Lung (tissue), 12 donors: ENCODE data around the gene ARHGAP22. TPM values are rescaled to one million over a fixed set of nuclear protein-coding genes. Genes with fewer than 3 reads are reported as not detected.

Source experiments
- ATAC-seq: fragments of 200-7000 bp; cut with Tn5 transposase; one replicate; pipeline ENCODE4 v1.9.1; 2020; ENCODE audit warnings: moderate number of reproducible peaks; ENCODE audit not compliant: insufficient read depth, low FRiP score
- DNase-seq, 3 donors: peaks; one replicate each; pipeline ENCODE4 v3.0.0-alpha.2; 2013 to 2017
- H3K27ac ChIP-seq, 2 donors: one replicate each; pipeline ENCODE4 v1.5.1; 2013; ENCODE audit warnings: mild to moderate bottlenecking in 2 of 2, moderate library complexity in 2 of 2, control low read depth in 1 of 2, inconsistent platforms in 1 of 2, low read depth in 1 of 2, low read length in 1 of 2
- H3K27me3 ChIP-seq, 3 donors: one replicate each; pipeline ENCODE4 v1.5.1; 2013; ENCODE audit warnings: low read length in 2 of 3; ENCODE audit not compliant: control insufficient read depth in 3 of 3, insufficient read depth in 3 of 3
- H3K36me3 ChIP-seq, 4 donors: one replicate each; pipeline ENCODE4 v1.5.1; 2013; ENCODE audit warnings: low read length in 4 of 4, mild to moderate bottlenecking in 1 of 4, moderate library complexity in 1 of 4; ENCODE audit not compliant: control insufficient read depth in 4 of 4, insufficient read depth in 4 of 4
- H3K4me1 ChIP-seq, 5 donors: one replicate each; pipeline ENCODE4 v1.5.1; 2013; ENCODE audit warnings: low read length in 5 of 5, mild to moderate bottlenecking in 2 of 5, moderate library complexity in 1 of 5; ENCODE audit not compliant: control insufficient read depth in 5 of 5, insufficient read depth in 5 of 5
- H3K4me3 ChIP-seq: one replicate; pipeline ENCODE4 v1.5.1; 2013; ENCODE audit warnings: mild to moderate bottlenecking, control low read depth, moderate library complexity
- H3K9ac ChIP-seq, 2 donors: one replicate each; pipeline ENCODE4 v1.5.1; 2013; ENCODE audit warnings: low read length in 2 of 2, control low read depth in 1 of 2; ENCODE audit not compliant: insufficient read depth in 1 of 2
- H3K9me3 ChIP-seq, 4 donors: one replicate each; pipeline ENCODE4 v1.5.1; 2013; ENCODE audit warnings: low read length in 3 of 4, mild to moderate bottlenecking in 1 of 4, moderate library complexity in 1 of 4; ENCODE audit not compliant: control insufficient read depth in 4 of 4, insufficient read depth in 3 of 4
- CTCF ChIP-seq: IDR thresholded peaks from 2 replicates; pipeline ENCODE4 v1.5.1; 2012; ENCODE audit warnings: mild to moderate bottlenecking; ENCODE audit errors: control extremely low read depth, extremely low read depth
- WGBS, 2 donors: extraction: QIAGEN DNeasy Blood & Tissue Kit; methylation state at CpG; one replicate each; pipeline ENCODE4 v1.1.7; 2013; 5-methylcytosine and 5-hydroxymethylcytosine counted together
- polyA plus RNA-seq, 2 donors: library from polyadenylated mRNA; stranded (reverse); fragments of 200-250 nt; gene quantifications; one replicate each; pipeline ENCODE4 v1.2.1, GENCODE V29; 2013
- total RNA-seq, 2 donors: library from RNA; depleted of rRNA in 1 of 2; stranded (reverse); fragments of >200 nt in 1 of 2; gene quantifications; one replicate each; pipeline ENCODE4 v1.2.1, GENCODE V29; 2014 to 2021
- donor health status: control.
- donor health status: control.
- donor health status: Bipolar disorder and iron deficiency.
- donor health status: healthy.
- donor health status: DM: yes; HTN: yes; CAD: no.

ARHGAP22 gene
- total and polyA plus RNA-seq, 4 donors = 3.2 to 6.9 (median 4.1) TPM

GRCh38 chr10:48454302-48455054 lies 150.4 kb downstream of the ARHGAP22 start:
- peaks cover 0 to 35% (median 7%) of the 10 kb centered on the region in 5 donors for H3K4me1 ChIP-seq
- DNase-seq (no peak), ATAC-seq (no peak)
- H3K27me3 ChIP-seq = no peaks in the 10 kb centered on the region
- WGBS, 2 donors = 66 to 79% methylated on average over 12 of the region's 12 CpGs
- H3K36me3 ChIP-seq = no peaks in the 10 kb centered on the region
- no peak overlapping the region for H3K4me3 ChIP-seq
- no peaks in the 10 kb centered on the region for H3K9me3 ChIP-seq
- TF ChIP-seq CTCF = no peak
- H3K9ac ChIP-seq = no peak overlapping the region
- H3K27ac ChIP-seq = no peak overlapping the region

DNA sequence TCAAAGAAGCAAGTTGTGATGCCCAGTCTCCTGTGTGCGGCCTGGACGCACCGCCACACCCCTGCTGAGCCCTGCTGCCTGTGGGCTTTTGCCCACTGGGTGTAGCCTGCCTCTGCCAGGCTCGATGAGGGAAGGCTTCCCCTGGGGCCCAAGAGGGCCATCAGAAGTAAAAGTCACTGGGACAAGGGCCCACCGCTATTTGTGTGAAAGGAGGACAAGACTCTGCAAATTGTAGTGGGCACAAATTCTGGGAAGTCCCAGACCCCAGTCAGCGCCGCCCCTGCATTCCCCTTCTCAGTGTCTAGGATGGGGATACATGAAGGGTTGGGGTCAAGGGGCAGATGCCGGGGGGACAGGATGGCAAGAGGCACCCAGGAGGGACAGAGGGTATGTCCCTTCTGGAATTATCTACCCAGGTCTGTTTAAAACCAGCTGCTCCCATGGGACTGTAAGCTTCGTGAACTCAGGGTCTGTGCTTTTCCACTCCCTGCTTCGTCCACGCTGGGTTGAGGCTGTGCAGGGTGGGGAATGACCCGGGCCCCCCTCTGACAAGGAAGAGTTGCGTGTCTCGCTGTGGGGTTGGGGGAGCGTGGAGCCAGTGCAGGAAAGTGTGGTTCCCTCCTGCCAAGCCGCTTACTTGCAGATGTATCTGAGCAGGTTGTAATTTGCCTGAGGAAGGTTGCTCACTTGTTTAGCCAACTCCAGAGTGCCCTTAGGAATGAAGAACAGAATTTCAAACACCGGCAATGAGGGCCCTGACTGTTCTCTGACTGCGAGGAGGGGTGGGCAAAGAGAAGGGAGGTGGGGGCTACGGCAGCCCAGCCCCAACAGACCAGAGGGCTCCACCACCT lies 151.2 kb downstream of the ARHGAP22 start:
- no peak for ATAC-seq
- TF ChIP-seq CTCF = no peak
- Histone ChIP-seq H3K27ac (no peak overlapping the region), H3K27me3 (no peaks in the 10 kb centered on the region), H3K9ac (no peak overlapping the region), H3K9me3 (no peaks in the 10 kb centered on the region), H3K4me1 (peaks cover 0 to 35% (median 7%) of the 10 kb centered on the region in 5 donors), H3K36me3 (no peaks in the 10 kb centered on the region), H3K4me3 (no peak overlapping the region)
- DNase-seq = peak in 2 of 3 donors; percentile 40 to 48
- 74 to 86% methylated on average over 19 of the region's 19 CpGs for WGBS, 2 donors

- ATAC-seq = no peak
- Histone ChIP-seq H3K9ac (no peak overlapping the region), H3K27ac (no peak overlapping the region), H3K4me3 (no peak overlapping the region), H3K9me3 (no peaks in the 10 kb centered on the region), H3K4me1 (peaks cover 0 to 35% (median 7%) of the 10 kb centered on the region in 5 donors), H3K36me3 (no peaks in the 10 kb centered on the region), H3K27me3 (no peaks in the 10 kb centered on the region)
- no peak for TF ChIP-seq CTCF
- no peak for DNase-seq
- WGBS, 2 donors = 81 to 82% methylated on average over 6 of the region's 6 CpGs
Measured at GRCh38 chr10:48452879-48453412, 151.9 kb downstream of the ARHGAP22 start.
